ENCODE data around the gene ECEL1.

- TF ChIP-seq ZNF658 (tag by site-specific recombination; IDR thresholded peaks at IDR 0.05) (no peak), CTCF (tag by site-specific recombination; IDR thresholded peaks at IDR 0.05) (no peak), ZNF843 (tag by site-specific recombination; IDR thresholded peaks at IDR 0.05) (no peak), REST (tag by site-specific recombination; IDR thresholded peaks at IDR 0.05) (no peak), ZNF10 (tag by site-specific recombination; IDR thresholded peaks at IDR 0.05) (no peak), SALL2 (tag by site-specific recombination; IDR thresholded peaks at IDR 0.05; ENCODE audit: borderline replicate concordance) (no peak), ZBTB7A (tag by site-specific recombination; IDR thresholded peaks at IDR 0.05; ENCODE audit: low read depth) (no peak), ZNF626 (tag by site-specific recombination; IDR thresholded peaks at IDR 0.05) (no peak), ZBTB21 (tag by site-specific recombination; IDR thresholded peaks at IDR 0.05) (no peak), PATZ1 (tag by site-specific recombination; IDR thresholded peaks at IDR 0.05) (no peak), ZNF140 (tag by site-specific recombination; IDR thresholded peaks at IDR 0.05) (no peak), ZNF274 (IDR thresholded peaks at IDR 0.05; ENCODE audit: low read length) (no peak), ZNF274 (tag by site-specific recombination; IDR thresholded peaks at IDR 0.05; ENCODE audit: borderline replicate concordance) (no peak), ZNF138 (tag by site-specific recombination; IDR thresholded peaks at IDR 0.05; ENCODE audit: borderline replicate concordance) (no peak)
Measured at GRCh38 chr2:232448304-232448690, 39.3 kb downstream of the ECEL1 start.

All from HEK293 (cell line).